Upper lobe of right lung (tissue), 1 donor: ENCODE measurements around the gene PRSS56. TPM values are rescaled to one million over a fixed set of nuclear protein-coding genes. Genes with fewer than 3 reads are reported as not detected.

Experiments used
- ATAC-seq: fragments of 200-7000 bp; cut with Tn5 transposase; one replicate; pipeline ENCODE4 v1.9.1; 2020; ENCODE audit warnings: mild to moderate bottlenecking, moderate library complexity
- DNase-seq: peaks from one replicate; pipeline ENCODE4 v3.0.0-alpha.2; 2020
- H3K27ac ChIP-seq: fragments of 200-600 bp; one replicate; pipeline ENCODE4 v1.8.0; 2022
- H3K27me3 ChIP-seq: fragments of 200-600 bp; one replicate; pipeline ENCODE4 v1.8.0; 2022; ENCODE audit warnings: mild to moderate bottlenecking
- H3K36me3 ChIP-seq: fragments of 200-600 bp; one replicate; pipeline ENCODE4 v1.8.0; 2022
- H3K4me1 ChIP-seq: fragments of 200-600 bp; one replicate; pipeline ENCODE4 v1.8.0; 2022
- H3K4me3 ChIP-seq: fragments of 200-600 bp; one replicate; pipeline ENCODE4 v1.8.0; 2022; ENCODE audit warnings: mild to moderate bottlenecking
- H3K9me3 ChIP-seq: fragments of 200-600 bp; one replicate; pipeline ENCODE4 v1.8.0; 2022
- CTCF ChIP-seq: fragments of 200-600 bp; IDR thresholded peaks from one replicate; pipeline ENCODE4 v1.8.0; 2022; ENCODE audit warnings: antibody characterized with exemption
- intact Hi-C: fragments of 100-400 bp; cut with DNase I; formaldehyde crosslinking; loops from one replicate; pipeline ENCODE4 v1.11.0; 2022
- total RNA-seq: library from RNA; stranded (reverse); fragmentation: NEBNext Ultra II Directional; extraction: Animal tissue kit (Norgen Biotek cat#: 25700); gene quantifications from one replicate; pipeline ENCODE4 v1.2.1, GENCODE V29; 2021
- donor health status: DM: no; HTN: yes; CAD: no; lungs with severe emphysema.

The PRSS56 gene
- total RNA-seq, 1 donor from 2014 or later, result not detected

- Histone ChIP-seq H3K4me3 (no peak overlapping the region), H3K4me1 (peaks cover 6% of the 10 kb centered on the region), H3K27ac (no peak overlapping the region), H3K27me3 (no peaks in the 10 kb centered on the region), H3K9me3 (no peaks in the 10 kb centered on the region), H3K36me3 (no peaks in the 10 kb centered on the region)
- intact Hi-C loops, result no loop called here
- ATAC-seq (no peak), DNase-seq (peak; percentile 57)
- TF ChIP-seq CTCF, result no peak
These were observed 22.7 kb downstream of the PRSS56 start for GRCh38 chr2:232542715-232543467.

- Histone ChIP-seq H3K27me3 (no peaks in the 10 kb centered on the region), H3K9me3 (no peaks in the 10 kb centered on the region), H3K4me3 (no peak overlapping the region), H3K27ac (no peak overlapping the region), H3K36me3 (no peaks in the 10 kb centered on the region), H3K4me1 (peaks cover 6% of the 10 kb centered on the region)
- ATAC-seq (no peak), DNase-seq (no peak)
- intact Hi-C loops, result no loop called here
- no peak for TF ChIP-seq CTCF
These were observed 23.3 kb downstream of the PRSS56 start for GRCh38 chr2:232543491-232543890.

- ATAC-seq (no peak), DNase-seq (peak; percentile 57)
- Histone ChIP-seq H3K36me3 (no peaks in the 10 kb centered on the region), H3K9me3 (no peaks in the 10 kb centered on the region), H3K27ac (no peak overlapping the region), H3K4me1 (peaks cover 6% of the 10 kb centered on the region), H3K4me3 (no peak overlapping the region), H3K27me3 (no peaks in the 10 kb centered on the region)
- no peak for TF ChIP-seq CTCF
- intact Hi-C loops, result no loop called here
These were observed 23.9 kb downstream of the PRSS56 start for GRCh38 chr2:232543928-232544631.

GRCh38 chr2:232544674-232545073, 24.5 kb downstream of the PRSS56 start:
- Histone ChIP-seq H3K27ac (no peak overlapping the region), H3K4me3 (no peak overlapping the region), H3K27me3 (no peaks in the 10 kb centered on the region), H3K4me1 (peaks cover 11% of the 10 kb centered on the region), H3K36me3 (no peaks in the 10 kb centered on the region), H3K9me3 (no peaks in the 10 kb centered on the region)
- TF ChIP-seq CTCF, result no peak
- DNase-seq (no peak), ATAC-seq (no peak)
- intact Hi-C loops, result no loop called here

- DNase-seq (no peak), ATAC-seq (peak; percentile 55)
- H3K36me3 ChIP-seq, result no peaks in the 10 kb centered on the region
- no peak overlapping the region for H3K4me3 ChIP-seq
- TF ChIP-seq CTCF, result no peak
- no peak overlapping the region for H3K27ac ChIP-seq
- intact Hi-C loops, result no loop called here
- peaks cover 11% of the 10 kb centered on the region for H3K4me1 ChIP-seq
- H3K27me3 ChIP-seq, result no peaks in the 10 kb centered on the region
- no peaks in the 10 kb centered on the region for H3K9me3 ChIP-seq
These were observed 25.6 kb downstream of the PRSS56 start for GRCh38 chr2:232545511-232546375.
